ENCODE data around the gene CHID1. TPM values are rescaled to one million over a fixed set of nuclear protein-coding genes. Genes with fewer than 3 reads are reported as not detected.

Gene CHID1
- total and polyA plus RNA-seq, 2 donors (not counting 1 experiment from before 2014, with no cell fraction given) = 54.3 to 68.4 TPM

DNA sequence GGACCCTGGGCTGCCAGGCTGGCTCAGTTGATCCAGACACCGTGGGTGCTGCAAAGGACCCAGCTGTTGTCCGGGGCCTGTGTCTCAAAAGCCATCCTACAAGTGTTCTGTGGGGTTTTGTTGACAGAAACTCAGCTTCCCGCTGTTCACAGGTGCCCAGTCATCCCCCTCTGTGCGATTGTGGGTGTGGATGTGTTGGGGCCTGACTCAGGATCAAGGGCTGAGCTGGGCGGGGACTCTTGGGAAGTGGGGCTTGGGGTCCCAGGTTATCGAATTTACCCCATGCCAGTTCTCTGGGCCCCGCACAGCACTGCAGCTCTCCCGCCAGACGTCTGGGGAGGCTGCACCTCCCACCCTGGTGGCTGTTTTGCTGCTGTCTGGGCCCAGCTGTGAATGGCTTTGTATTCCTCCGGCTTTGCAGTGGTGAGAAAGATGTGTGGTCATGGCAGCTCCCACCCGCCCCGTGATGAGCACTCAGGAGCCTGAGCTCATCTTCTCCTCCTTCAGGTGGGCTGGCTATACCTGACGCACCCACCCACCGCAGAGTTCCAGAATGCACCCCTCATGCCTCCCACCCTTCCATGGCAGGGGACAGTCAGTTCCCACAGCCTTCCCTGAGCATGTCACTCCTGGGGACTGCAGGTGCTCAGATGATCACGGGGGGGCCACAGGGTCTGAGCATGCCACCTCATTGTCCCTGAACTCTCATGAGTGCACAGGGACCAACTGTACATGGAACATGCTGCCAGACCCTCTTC lies 11.5 kb upstream of the CHID1 start:
- no peak overlapping the region for H3K4me2 ChIP-seq (ENCODE audit: extremely low read depth, insufficient read depth, low read length)
- no peaks in the 10 kb centered on the region for H3K9me3 ChIP-seq (ENCODE audit: control insufficient read depth, insufficient read depth, low read depth, low read length)
- H3K4me3 ChIP-seq (replicated peaks in 1 of 4; ENCODE audit: control extremely low read depth in 1 of 4, insufficient read depth in 1 of 4, low read depth in 3 of 4, low read length in 4 of 4) = no peak overlapping the region
- peaks cover 7% of the 10 kb centered on the region for H3K79me2 ChIP-seq (ENCODE audit: control insufficient read depth, insufficient read depth, low read length)
- no peak for TF ChIP-seq EZH2 (IDR thresholded peaks at IDR 0.05; ENCODE audit: low read length, missing control alignments)
- TF ChIP-seq CTCF (conservative IDR thresholded peaks at IDR 0.05 in 1 of 2, IDR thresholded peaks at IDR 0.05 in 1 of 2; ENCODE audit: low read depth in 1 of 2, low read length in 2 of 2) = no peak
- no peaks in the 10 kb centered on the region for H3K27me3 ChIP-seq (ENCODE audit: control insufficient read depth, insufficient read depth, low read length)
- no peak overlapping the region for H3K9ac ChIP-seq (ENCODE audit: insufficient read depth, low read length)
- H3K36me3 ChIP-seq (ENCODE audit: control insufficient read depth, insufficient read depth, low read length) = no peaks in the 10 kb centered on the region
- no peak overlapping the region for H3K27ac ChIP-seq (ENCODE audit: insufficient read depth, low read length)
- DNase-seq (ENCODE audit: low read depth in 2 of 2) = no peak
- no peaks in the 10 kb centered on the region for H3K4me1 ChIP-seq (ENCODE audit: control insufficient read depth, extremely low read depth, insufficient read depth, low read length)
- no peak overlapping the region for H2AFZ ChIP-seq (ENCODE audit: low read length)
- H4K20me1 ChIP-seq (ENCODE audit: control insufficient read depth, extremely low read depth, insufficient read depth, low read length) = no peaks in the 10 kb centered on the region

- no peak overlapping the region for H2AFZ ChIP-seq (ENCODE audit: low read length)
- no peaks in the 10 kb centered on the region for H3K9me3 ChIP-seq (ENCODE audit: control insufficient read depth, insufficient read depth, low read depth, low read length)
- no peak overlapping the region for H3K27ac ChIP-seq (ENCODE audit: insufficient read depth, low read length)
- no peaks in the 10 kb centered on the region for H3K36me3 ChIP-seq (ENCODE audit: control insufficient read depth, insufficient read depth, low read length)
- TF ChIP-seq CTCF (conservative IDR thresholded peaks at IDR 0.05 in 1 of 2, IDR thresholded peaks at IDR 0.05 in 1 of 2; ENCODE audit: low read depth in 1 of 2, low read length in 2 of 2) = no peak
- TF ChIP-seq EZH2 (IDR thresholded peaks at IDR 0.05; ENCODE audit: low read length, missing control alignments) = no peak
- no peaks in the 10 kb centered on the region for H3K27me3 ChIP-seq (ENCODE audit: control insufficient read depth, insufficient read depth, low read length)
- no peak overlapping the region for H3K4me2 ChIP-seq (ENCODE audit: extremely low read depth, insufficient read depth, low read length)
- H3K9ac ChIP-seq (ENCODE audit: insufficient read depth, low read length) = no peak overlapping the region
- no peak overlapping the region for H3K4me3 ChIP-seq (replicated peaks in 1 of 4; ENCODE audit: control extremely low read depth in 1 of 4, insufficient read depth in 1 of 4, low read depth in 3 of 4, low read length in 4 of 4)
- no peaks in the 10 kb centered on the region for H3K4me1 ChIP-seq (ENCODE audit: control insufficient read depth, extremely low read depth, insufficient read depth, low read length)
- H3K79me2 ChIP-seq (ENCODE audit: control insufficient read depth, insufficient read depth, low read length) = no peaks in the 10 kb centered on the region
- H4K20me1 ChIP-seq (ENCODE audit: control insufficient read depth, extremely low read depth, insufficient read depth, low read length) = no peaks in the 10 kb centered on the region
- DNase-seq (ENCODE audit: low read depth in 2 of 2) = no peak
Measured at GRCh38 chr11:917426-917825, 6.8 kb upstream of the CHID1 start.

GRCh38 chr11:914747-915501 lies 4.3 kb upstream of the CHID1 start:
- H3K27ac ChIP-seq (ENCODE audit: insufficient read depth, low read length) = no peak overlapping the region
- no peaks in the 10 kb centered on the region for H4K20me1 ChIP-seq (ENCODE audit: control insufficient read depth, extremely low read depth, insufficient read depth, low read length)
- no peak for DNase-seq (ENCODE audit: low read depth in 2 of 2)
- no peak for TF ChIP-seq CTCF (conservative IDR thresholded peaks at IDR 0.05 in 1 of 2, IDR thresholded peaks at IDR 0.05 in 1 of 2; ENCODE audit: low read depth in 1 of 2, low read length in 2 of 2)
- TF ChIP-seq EZH2 (IDR thresholded peaks at IDR 0.05; ENCODE audit: low read length, missing control alignments) = no peak
- no peak overlapping the region for H3K4me3 ChIP-seq (replicated peaks in 1 of 4; ENCODE audit: control extremely low read depth in 1 of 4, insufficient read depth in 1 of 4, low read depth in 3 of 4, low read length in 4 of 4)
- no peak overlapping the region for H2AFZ ChIP-seq (ENCODE audit: low read length)
- H3K9me3 ChIP-seq (ENCODE audit: control insufficient read depth, insufficient read depth, low read depth, low read length) = no peaks in the 10 kb centered on the region
- H3K27me3 ChIP-seq (ENCODE audit: control insufficient read depth, insufficient read depth, low read length) = no peaks in the 10 kb centered on the region
- peaks cover 3% of the 10 kb centered on the region for H3K4me1 ChIP-seq (ENCODE audit: control insufficient read depth, extremely low read depth, insufficient read depth, low read length)
- H3K36me3 ChIP-seq (ENCODE audit: control insufficient read depth, insufficient read depth, low read length) = no peaks in the 10 kb centered on the region
- peaks cover 3% of the 10 kb centered on the region for H3K79me2 ChIP-seq (ENCODE audit: control insufficient read depth, insufficient read depth, low read length)
- no peak overlapping the region for H3K9ac ChIP-seq (ENCODE audit: insufficient read depth, low read length)
- H3K4me2 ChIP-seq (ENCODE audit: extremely low read depth, insufficient read depth, low read length) = no peak overlapping the region
